Gastroesophageal sphincter (tissue), 3 donors: ENCODE data around the gene BPI.

ENCODE experiments used
- CTCF ChIP-seq, 4 experiments: fragments of 200-600 bp in 2 of 4; fragments of 450-650 bp in 2 of 4; sonication (generic) in 1 of 4; IDR thresholded peaks; one replicate each; pipeline ENCODE4 v1.5.1; 2017 to 2019; ENCODE audit warnings: antibody characterized with exemption in 4 of 4, mild to moderate bottlenecking in 2 of 4, moderate library complexity in 2 of 4
- EP300 ChIP-seq: sonication (generic); formaldehyde crosslinking; IDR thresholded peaks from one replicate; pipeline ENCODE4 v1.6.1; 2017; ENCODE audit warnings: antibody characterized with exemption, mild to moderate bottlenecking
- POLR2A ChIP-seq, 2 donors: fragments of 450-650 bp; IDR thresholded peaks; one replicate each; pipeline ENCODE4 v1.6.1; 2017; ENCODE audit warnings: antibody characterized with exemption in 2 of 2, mild to moderate bottlenecking in 2 of 2, moderate library complexity in 1 of 2

DNA sequence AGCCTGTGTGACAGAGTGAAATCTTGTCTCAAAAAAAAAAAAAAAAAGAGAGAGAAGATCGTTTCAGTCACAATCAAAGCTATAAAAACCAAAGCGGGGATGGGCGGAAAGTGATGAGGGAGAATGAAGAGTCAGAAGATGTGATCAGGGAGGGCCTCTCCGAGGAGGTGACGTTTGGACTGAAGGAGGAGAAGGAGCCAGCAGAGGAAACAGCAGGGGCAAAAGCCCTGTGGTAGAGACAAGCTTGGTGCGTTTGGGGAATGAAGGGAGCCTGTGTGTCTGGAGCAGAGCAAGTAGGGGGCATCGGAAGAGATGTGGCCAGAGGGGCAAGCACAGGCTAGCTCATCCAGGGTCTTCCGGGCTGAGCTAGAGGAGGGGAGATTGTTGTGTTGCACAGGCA is 27.9 kb downstream of the BPI start:
- TF ChIP-seq EP300 (no peak), CTCF (IDR thresholded peaks at IDR 0.05) (no peak), POLR2A (IDR thresholded peaks at IDR 0.05) (no peak)
